Measurements from ENCODE around the gene C1orf174. TPM values are rescaled to one million over a fixed set of nuclear protein-coding genes. Genes with fewer than 3 reads are reported as not detected.
A peak's percentile ranks its signal among the peaks of the same experiment; 100 is the strongest.

C1orf174 gene
- total and polyA plus RNA-seq, 2 experiments from 2014 or later, result 20.7 to 23.6 TPM

- Histone ChIP-seq H3K79me2 (no peaks in the 10 kb centered on the region), H3K27ac (no peak overlapping the region), H3K36me3 (replicated peaks; ENCODE audit: insufficient read depth, low read depth) (no peaks in the 10 kb centered on the region), H3K9me3 (ENCODE audit: low read depth) (no peaks in the 10 kb centered on the region), H4K20me1 (ENCODE audit: insufficient read depth, poor library complexity, severe bottlenecking) (no peaks in the 10 kb centered on the region), H3K4me3 (no peak overlapping the region), H3K9me2 (replicated peaks; ENCODE audit: insufficient read depth) (no peaks in the 10 kb centered on the region), H3K4me2 (no peak overlapping the region), H3K27me3 (no peaks in the 10 kb centered on the region), H3K4me1 (ENCODE audit: insufficient read depth) (no peaks in the 10 kb centered on the region), H2AFZ (no peak overlapping the region)
- DNase-seq (ENCODE audit: low spot score), result no peak
- WGBS (ENCODE audit: low lambda C conversion rate, missing lambda C conversion rate), result 92% methylated on average over 37 of the region's 38 CpGs
- TF ChIP-seq EZH2phosphoT487 (IDR thresholded peaks at IDR 0.05; ENCODE audit: low read depth, severe bottlenecking, unreplicated experiment) (no peak), EZH2 (IDR thresholded peaks at IDR 0.05; ENCODE audit: borderline replicate concordance) (no peak), CTCF (IDR thresholded peaks at IDR 0.05; ENCODE audit: poor library complexity) (no peak)
These were observed 12.1 kb upstream of the C1orf174 start for GRCh38 chr1:3911981-3912808.

GRCh38 chr1:3910857-3911845, 11.1 kb upstream of the C1orf174 start:
- Histone ChIP-seq H3K4me3 (no peak overlapping the region), H3K9me3 (ENCODE audit: low read depth) (no peaks in the 10 kb centered on the region), H3K27me3 (no peaks in the 10 kb centered on the region), H3K36me3 (replicated peaks; ENCODE audit: insufficient read depth, low read depth) (no peaks in the 10 kb centered on the region), H3K27ac (no peak overlapping the region), H4K20me1 (ENCODE audit: insufficient read depth, poor library complexity, severe bottlenecking) (no peaks in the 10 kb centered on the region), H3K4me1 (ENCODE audit: insufficient read depth) (no peaks in the 10 kb centered on the region), H3K9me2 (replicated peaks; ENCODE audit: insufficient read depth) (no peaks in the 10 kb centered on the region), H3K79me2 (no peaks in the 10 kb centered on the region), H2AFZ (no peak overlapping the region), H3K4me2 (peak overlapping the region; percentile 67)
- TF ChIP-seq CTCF (IDR thresholded peaks at IDR 0.05; ENCODE audit: poor library complexity) (peak; percentile 86), EZH2phosphoT487 (IDR thresholded peaks at IDR 0.05; ENCODE audit: low read depth, severe bottlenecking, unreplicated experiment) (no peak)
- DNase-seq (ENCODE audit: low spot score), result peak; percentile 92
- 25% methylated on average over 31 of the region's 35 CpGs for WGBS (ENCODE audit: low lambda C conversion rate, missing lambda C conversion rate)

- Histone ChIP-seq H3K27ac (no peak overlapping the region), H3K9me3 (ENCODE audit: low read depth) (no peaks in the 10 kb centered on the region), H3K27me3 (no peaks in the 10 kb centered on the region), H3K4me2 (peak overlapping the region; percentile 67), H2AFZ (no peak overlapping the region), H3K4me3 (no peak overlapping the region), H3K79me2 (no peaks in the 10 kb centered on the region), H3K9me2 (replicated peaks; ENCODE audit: insufficient read depth) (no peaks in the 10 kb centered on the region), H3K4me1 (ENCODE audit: insufficient read depth) (no peaks in the 10 kb centered on the region), H4K20me1 (ENCODE audit: insufficient read depth, poor library complexity, severe bottlenecking) (no peaks in the 10 kb centered on the region), H3K36me3 (replicated peaks; ENCODE audit: insufficient read depth, low read depth) (no peaks in the 10 kb centered on the region)
- WGBS (ENCODE audit: low lambda C conversion rate, missing lambda C conversion rate), result 89% methylated on average over 30 of the region's 30 CpGs
- DNase-seq (ENCODE audit: low spot score), result no peak
- TF ChIP-seq EZH2phosphoT487 (IDR thresholded peaks at IDR 0.05; ENCODE audit: low read depth, severe bottlenecking, unreplicated experiment) (no peak), EZH2 (IDR thresholded peaks at IDR 0.05; ENCODE audit: borderline replicate concordance) (no peak), CTCF (IDR thresholded peaks at IDR 0.05; ENCODE audit: poor library complexity) (no peak)
These were observed 10.1 kb upstream of the C1orf174 start for GRCh38 chr1:3910049-3910731.

All from hepatocyte (in vitro differentiated cells).